Fibroblast of lung (primary cell): Measurements from ENCODE around the gene ANAPC16.

ENCODE experiments used
- CTCF ChIP-seq, 2 donors: IDR thresholded peaks in 1 of 2; conservative IDR thresholded peaks in 1 of 2; 1 replicate in 1 of 2; 2 replicates in 1 of 2; pipeline ENCODE4 v1.5.1; 2011 to 2012; ENCODE audit warnings: low read length in 2 of 2, control low read depth in 1 of 2, inconsistent platforms in 1 of 2, low read depth in 1 of 2, mild to moderate bottlenecking in 1 of 2
- EZH2 ChIP-seq: IDR thresholded peaks from 2 replicates; pipeline ENCODE4 v1.5.1; 2012; ENCODE audit warnings: low read length, control low read depth, mild to moderate bottlenecking; ENCODE audit errors: missing control alignments

DNA sequence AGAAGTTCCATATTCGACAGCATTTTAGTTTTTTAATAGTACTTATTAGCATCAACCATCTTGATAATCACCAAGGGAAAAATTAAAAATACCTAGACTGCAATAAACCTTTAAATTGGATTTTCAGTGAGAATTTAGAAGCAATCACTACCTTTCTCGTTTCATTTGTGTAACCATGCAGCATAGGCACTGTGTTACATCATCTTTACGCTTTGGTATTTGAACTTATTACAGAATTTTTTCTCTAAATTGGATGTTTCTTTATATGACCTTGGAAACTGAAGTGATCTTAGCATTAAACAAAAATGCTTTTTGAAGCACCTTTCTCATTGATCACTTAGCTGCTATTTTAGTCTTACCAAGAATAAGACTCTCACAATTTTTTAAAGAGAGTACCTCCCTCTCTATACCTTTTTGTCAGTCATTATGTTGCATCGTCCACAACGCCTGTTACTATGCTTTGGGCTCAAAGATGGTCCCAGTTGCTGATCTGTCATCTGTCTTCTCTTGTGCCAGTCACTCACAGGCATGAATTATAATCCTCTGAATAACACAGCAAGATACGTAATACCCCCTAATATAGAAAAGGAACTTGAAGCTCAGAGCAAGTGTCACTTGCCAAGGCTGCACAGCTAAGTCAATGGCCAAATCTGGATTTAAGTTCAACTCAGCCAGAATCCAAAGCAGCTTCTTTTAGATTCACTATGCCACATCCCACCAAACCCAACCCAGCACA, 19.9 kb downstream of the ANAPC16 start:
- no peak for TF ChIP-seq CTCF (conservative IDR thresholded peaks at IDR 0.05 in 1 of 2, IDR thresholded peaks at IDR 0.05 in 1 of 2; ENCODE audit: low read depth in 1 of 2, low read length in 2 of 2)
- no peak for TF ChIP-seq EZH2
